MM.1S (cell line): Measurements from ENCODE around the gene BROX.
"Not testable (repeated sequence)": the region's sequence is repeated elsewhere in the genome, so short reads cannot be mapped to it uniquely, and the experiment has no call there.

Experiments used
- DNase-seq: peaks from one replicate; pipeline ENCODE4 v3.0.0-alpha.2; 2015
- H2AFZ ChIP-seq: fragments of 300-600 bp; sonication (generic); 2 replicates; pipeline ENCODE4 v1.6.0; 2016; ENCODE audit warnings: antibody characterized with exemption, low read length
- H3F3A ChIP-seq: fragments of 300-600 bp; sonication (generic); 2 replicates; pipeline ENCODE4 v1.6.1; 2016; ENCODE audit warnings: mild to moderate bottlenecking, antibody characterized with exemption, low read length, moderate library complexity, mixed read lengths; ENCODE audit not compliant: insufficient read depth
- H3K27ac ChIP-seq: fragments of 300-600 bp; sonication (generic); 2 replicates; pipeline ENCODE4 v1.5.1; 2016; ENCODE audit warnings: mild to moderate bottlenecking, low read length
- H3K27me3 ChIP-seq: fragments of 300-600 bp; sonication (generic); replicated peaks from 2 replicates; pipeline ENCODE4 v1.6.0; 2016; ENCODE audit warnings: low read length; ENCODE audit not compliant: insufficient read depth
- H3K36me3 ChIP-seq: fragments of 300-600 bp; sonication (generic); replicated peaks from 2 replicates; pipeline ENCODE4 v1.6.1; 2016; ENCODE audit warnings: mild to moderate bottlenecking, low read length, mixed read lengths; ENCODE audit not compliant: insufficient read depth
- H3K4me1 ChIP-seq: fragments of 300-600 bp; sonication (generic); 2 replicates; pipeline ENCODE4 v1.6.1; 2016; ENCODE audit warnings: low read length, mixed read lengths
- H3K4me2 ChIP-seq: fragments of 300-600 bp; sonication (generic); 2 replicates; pipeline ENCODE4 v1.6.0; 2016; ENCODE audit warnings: low read depth, low read length
- H3K4me3 ChIP-seq: fragments of 300-600 bp; sonication (generic); 2 replicates; pipeline ENCODE4 v1.5.1; 2016; ENCODE audit warnings: low read length, mixed read lengths
- H3K79me2 ChIP-seq: fragments of 300-600 bp; sonication (generic); 2 replicates; pipeline ENCODE4 v1.6.1; 2016; ENCODE audit warnings: mixed run types, low read length, mixed read lengths
- H3K9ac ChIP-seq: fragments of 300-600 bp; sonication (generic); 2 replicates; pipeline ENCODE4 v1.6.1; 2016; ENCODE audit warnings: low read length, mixed read lengths
- H3K9me2 ChIP-seq: fragments of 300-600 bp; sonication (generic); replicated peaks from 2 replicates; pipeline ENCODE4 v1.6.1; 2016; ENCODE audit warnings: mild to moderate bottlenecking, low read length, mixed read lengths; ENCODE audit not compliant: insufficient read depth
- H3K9me3 ChIP-seq: fragments of 300-600 bp; sonication (generic); replicated peaks from 2 replicates; pipeline ENCODE4 v1.6.1; 2016; ENCODE audit warnings: mild to moderate bottlenecking, low read length, mixed read lengths; ENCODE audit not compliant: insufficient read depth
- H4K20me1 ChIP-seq: fragments of 300-600 bp; sonication (generic); 2 replicates; pipeline ENCODE4 v1.6.1; 2016; ENCODE audit warnings: mild to moderate bottlenecking, low read length, moderate library complexity, mixed read lengths; ENCODE audit not compliant: insufficient read depth
- CTCF ChIP-seq: fragments of 300-600 bp; sonication (generic); IDR thresholded peaks from 2 replicates; pipeline ENCODE4 v1.5.1; 2016; ENCODE audit warnings: antibody characterized with exemption, low read length, mixed read lengths
- EZH2 ChIP-seq: fragments of 300-600 bp; sonication (generic); optimal IDR thresholded peaks from 2 replicates; pipeline ENCODE3; 2017; ENCODE audit warnings: low read depth, mild to moderate bottlenecking, antibody characterized with exemption, low read length, mixed read lengths
- EZH2phosphoT487 ChIP-seq: fragments of 300-600 bp; sonication (generic); IDR thresholded peaks from 2 replicates; pipeline ENCODE4 v1.6.1; 2018; ENCODE audit warnings: antibody characterized with exemption, low read length

Gene BROX

DNA sequence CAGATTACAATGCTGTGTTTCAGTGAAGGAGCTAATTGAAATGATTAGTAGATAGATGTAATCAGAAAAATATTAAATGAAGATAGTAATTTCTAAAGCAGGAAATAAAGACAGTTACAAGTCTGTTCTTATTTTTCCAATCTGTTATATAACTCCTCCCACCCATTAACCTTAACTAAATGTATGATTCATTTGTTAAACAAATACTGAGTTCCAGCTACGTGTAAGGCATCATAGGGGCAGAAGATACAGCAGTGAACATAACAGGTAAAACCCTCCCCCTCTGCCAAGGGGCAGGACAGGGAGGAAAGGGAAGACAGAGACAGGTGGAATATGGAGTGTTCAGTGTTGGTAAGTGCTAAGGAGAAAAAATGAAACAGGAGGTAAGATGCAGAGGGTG, 24.6 kb downstream of the BROX start, which contains the start of gene FAM177B:
TSS of gene FAM177B (plus strand) at position 231 of the 400 bp plus-strand sequence. CDS start 9,344 bp downstream, outside the sequence.
- H3K27ac ChIP-seq: no peak within 1 kb of the TSS
- peaks cover 14% of the 10 kb centered on the region; the same call in 1 of the 2 replicates for H4K20me1 ChIP-seq
- no peaks in the 10 kb centered on the region for H3K9me3 ChIP-seq
- peaks cover 8% of the 10 kb centered on the region for H3K4me1 ChIP-seq
- peaks cover 15% of the 10 kb centered on the region for H3F3A ChIP-seq
- H3K36me3 ChIP-seq: peaks cover 14% of the 10 kb centered on the region; the same call in 1 of the 2 replicates
- H2AFZ ChIP-seq: no peak within 1 kb of the TSS
- H3K27me3 ChIP-seq: peaks cover 52% of the 10 kb centered on the region
- H3K9me2 ChIP-seq: no peaks in the 10 kb centered on the region
- H3K4me2 ChIP-seq: no peak within 1 kb of the TSS
- no peak within 1 kb of the TSS for H3K9ac ChIP-seq
- DNase-seq: no peak
- H3K79me2 ChIP-seq: no peaks in the 10 kb centered on the region
- no peak within 1 kb of the TSS for H3K4me3 ChIP-seq
- TF ChIP-seq EZH2phosphoT487: no peak

GRCh38 chr1:222739465-222739864, 27.1 kb downstream of the BROX start:
- H3K4me3 ChIP-seq: no peak overlapping the region
- no peaks in the 10 kb centered on the region for H3K9me3 ChIP-seq
- H2AFZ ChIP-seq: no peak overlapping the region
- no peaks in the 10 kb centered on the region for H3K79me2 ChIP-seq
- no peak for TF ChIP-seq EZH2phosphoT487
- no peak for TF ChIP-seq CTCF
- TF ChIP-seq EZH2: no peak
- no peak for DNase-seq
- no peak overlapping the region for H3K4me2 ChIP-seq
- no peaks in the 10 kb centered on the region for H4K20me1 ChIP-seq
- no peaks in the 10 kb centered on the region for H3K9me2 ChIP-seq
- peaks cover 2% of the 10 kb centered on the region; the same call in 1 of the 2 replicates for H3K36me3 ChIP-seq
- peaks cover 44% of the 10 kb centered on the region for H3K27me3 ChIP-seq
- H3K27ac ChIP-seq: no peak overlapping the region
- no peaks in the 10 kb centered on the region for H3K4me1 ChIP-seq
- H3K9ac ChIP-seq: no peak overlapping the region
- H3F3A ChIP-seq: no peaks in the 10 kb centered on the region

DNA sequence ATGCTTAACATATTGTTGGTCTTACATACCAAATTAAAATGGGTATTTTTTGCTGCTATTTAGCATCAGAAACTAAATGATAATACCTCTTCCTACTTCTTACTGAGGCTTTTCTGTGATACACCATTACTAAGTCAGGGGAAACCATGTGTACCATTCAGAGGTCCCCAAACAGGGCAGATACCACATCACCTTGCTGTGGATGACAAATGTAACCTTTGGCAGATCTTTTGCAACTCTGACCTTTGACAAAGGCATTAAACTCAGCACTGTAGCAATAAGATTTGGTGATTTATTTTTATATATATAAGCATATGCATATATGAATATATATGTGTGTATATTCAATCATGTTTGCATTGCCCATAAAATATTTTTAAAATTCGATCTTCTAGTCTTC, 27.6 kb downstream of the BROX start:
- Histone ChIP-seq H3K4me2 (no peak overlapping the region), H2AFZ (no peak overlapping the region), H3K9me3 (no peaks in the 10 kb centered on the region), H3K27me3 (peaks cover 40% of the 10 kb centered on the region), H3K9me2 (no peaks in the 10 kb centered on the region), H4K20me1 (no peaks in the 10 kb centered on the region), H3K27ac (no peak overlapping the region), H3K4me1 (no peaks in the 10 kb centered on the region), H3K9ac (no peak overlapping the region), H3K79me2 (no peaks in the 10 kb centered on the region), H3F3A (no peaks in the 10 kb centered on the region), H3K36me3 (no peaks in the 10 kb centered on the region), H3K4me3 (no peak overlapping the region)
- no peak for DNase-seq
- TF ChIP-seq EZH2 (no peak), EZH2phosphoT487 (no peak), CTCF (no peak)

DNA sequence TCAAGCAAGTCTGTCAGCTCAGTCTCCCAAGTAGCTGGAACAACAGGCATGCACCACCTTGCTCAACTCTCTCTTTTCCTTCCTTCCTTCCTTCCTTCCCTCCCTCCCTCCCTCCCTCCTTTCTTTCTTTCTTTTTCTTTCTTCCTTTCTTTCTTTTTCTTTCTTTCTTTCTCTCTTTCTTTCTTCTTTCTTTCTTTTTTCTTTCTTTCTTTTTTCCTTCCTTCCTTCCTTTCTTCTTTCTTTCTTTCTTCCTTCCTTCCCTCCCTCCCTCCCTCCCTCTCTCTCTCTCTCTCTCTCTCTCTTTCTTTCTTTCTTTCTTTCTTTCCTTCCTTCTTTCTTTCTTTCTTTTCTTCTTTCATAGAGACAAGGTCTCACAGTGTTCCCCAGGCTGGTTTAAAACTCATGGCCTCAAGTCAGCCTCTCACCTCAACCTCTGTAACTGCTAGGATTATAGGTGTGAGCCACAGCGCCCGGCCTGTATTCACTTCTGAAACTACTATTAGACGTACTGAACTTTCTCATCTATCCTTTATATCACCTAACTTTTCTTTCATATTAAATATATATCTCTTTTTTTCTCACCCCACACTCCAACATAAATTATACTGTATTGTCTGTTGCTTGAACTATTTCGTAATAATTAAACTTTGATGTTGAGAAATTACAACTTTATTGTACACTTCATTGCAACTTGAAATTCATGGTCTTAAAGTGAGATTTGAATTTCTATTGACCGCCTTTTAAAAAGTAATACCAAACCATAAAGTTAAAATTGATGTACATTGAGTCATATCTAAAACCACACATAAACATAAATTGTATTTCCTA, 29.5 kb downstream of the BROX start:
- not testable (repeated sequence) for H3K36me3 ChIP-seq, H3K9ac ChIP-seq, H4K20me1 ChIP-seq, H3K27ac ChIP-seq, H3K4me2 ChIP-seq, H3K79me2 ChIP-seq, H3K9me3 ChIP-seq, H2AFZ ChIP-seq, H3K4me1 ChIP-seq, H3K4me3 ChIP-seq, DNase-seq, H3F3A ChIP-seq, H3K9me2 ChIP-seq
- peaks cover 20% of the 10 kb centered on the region; the same call in 1 of the 2 replicates for H3K27me3 ChIP-seq
